Astrocyte of the cerebellum (primary cell): Measurements from ENCODE around the gene RPS18.

Experiments used
- DNase-seq: peaks from one replicate; pipeline ENCODE4 v3.0.0-alpha.2; 2011; ENCODE audit warnings: low read depth
- H3K4me3 ChIP-seq: 2 replicates; pipeline ENCODE4 v1.5.1; 2011; ENCODE audit warnings: mild to moderate bottlenecking, low read depth, low read length, moderate library complexity
- in situ Hi-C: cut with HindIII; loops from 2 replicates; pipeline ENCODE4 v1.10.0; 2017; ENCODE audit warnings: low sequenced_read_pairs
- TF ChIP-seq, protein P1 (sequence below): IDR thresholded peaks from 2 replicates; pipeline ENCODE4 v1.5.1; 2012; ENCODE audit warnings: low read length, low read depth, moderate library complexity, mild to moderate bottlenecking; ENCODE audit errors: missing control alignments

RPS18 gene

DNA sequence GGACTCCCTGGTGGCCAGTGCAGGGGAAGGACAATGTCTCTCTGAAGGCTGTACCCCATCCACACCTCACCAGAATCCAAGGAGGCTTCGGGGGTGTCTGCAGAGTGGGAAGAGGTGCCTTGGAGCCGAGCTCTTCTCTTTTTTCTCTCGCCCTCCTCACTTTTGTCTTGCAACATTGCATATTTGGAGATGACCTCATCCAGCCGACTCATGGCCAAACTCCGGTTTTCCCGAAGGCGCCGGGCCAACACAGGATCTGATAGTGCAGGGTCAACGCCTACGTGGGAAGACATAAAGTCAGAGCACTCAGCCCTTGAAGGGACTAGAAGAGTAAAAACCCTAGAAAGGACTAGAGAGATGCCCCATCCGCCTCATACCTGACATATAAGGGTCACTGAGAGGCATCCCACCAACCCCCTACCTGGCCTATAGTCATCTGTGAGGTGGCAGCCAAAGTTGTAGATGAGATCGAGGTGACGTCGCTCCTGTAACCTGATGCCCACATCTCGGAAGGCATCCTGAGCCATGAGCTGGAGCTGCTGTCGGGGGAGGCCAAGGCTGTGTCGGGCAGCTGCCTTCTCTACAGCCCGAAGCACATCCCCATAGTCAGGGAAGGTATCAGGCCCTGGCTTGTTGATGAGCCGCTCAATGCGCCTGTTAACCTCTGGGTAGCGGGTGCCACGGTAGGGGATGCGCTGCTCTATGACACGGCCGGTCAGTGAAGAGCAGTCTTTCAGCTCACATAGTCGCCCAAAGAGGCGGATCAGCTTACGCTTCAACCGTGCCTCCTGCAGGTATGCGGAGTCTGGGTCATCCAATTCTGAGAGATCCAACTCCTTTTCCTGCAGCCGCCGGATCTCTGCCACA, 48.7 kb downstream of the RPS18 start:
- TF ChIP-seq, protein P1, sequence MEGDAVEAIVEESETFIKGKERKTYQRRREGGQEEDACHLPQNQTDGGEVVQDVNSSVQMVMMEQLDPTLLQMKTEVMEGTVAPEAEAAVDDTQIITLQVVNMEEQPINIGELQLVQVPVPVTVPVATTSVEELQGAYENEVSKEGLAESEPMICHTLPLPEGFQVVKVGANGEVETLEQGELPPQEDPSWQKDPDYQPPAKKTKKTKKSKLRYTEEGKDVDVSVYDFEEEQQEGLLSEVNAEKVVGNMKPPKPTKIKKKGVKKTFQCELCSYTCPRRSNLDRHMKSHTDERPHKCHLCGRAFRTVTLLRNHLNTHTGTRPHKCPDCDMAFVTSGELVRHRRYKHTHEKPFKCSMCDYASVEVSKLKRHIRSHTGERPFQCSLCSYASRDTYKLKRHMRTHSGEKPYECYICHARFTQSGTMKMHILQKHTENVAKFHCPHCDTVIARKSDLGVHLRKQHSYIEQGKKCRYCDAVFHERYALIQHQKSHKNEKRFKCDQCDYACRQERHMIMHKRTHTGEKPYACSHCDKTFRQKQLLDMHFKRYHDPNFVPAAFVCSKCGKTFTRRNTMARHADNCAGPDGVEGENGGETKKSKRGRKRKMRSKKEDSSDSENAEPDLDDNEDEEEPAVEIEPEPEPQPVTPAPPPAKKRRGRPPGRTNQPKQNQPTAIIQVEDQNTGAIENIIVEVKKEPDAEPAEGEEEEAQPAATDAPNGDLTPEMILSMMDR, result no peak
- peak overlapping the region; percentile 2 for H3K4me3 ChIP-seq
- peak; percentile 59 for DNase-seq
- in situ Hi-C loops, result no loop called here

DNA sequence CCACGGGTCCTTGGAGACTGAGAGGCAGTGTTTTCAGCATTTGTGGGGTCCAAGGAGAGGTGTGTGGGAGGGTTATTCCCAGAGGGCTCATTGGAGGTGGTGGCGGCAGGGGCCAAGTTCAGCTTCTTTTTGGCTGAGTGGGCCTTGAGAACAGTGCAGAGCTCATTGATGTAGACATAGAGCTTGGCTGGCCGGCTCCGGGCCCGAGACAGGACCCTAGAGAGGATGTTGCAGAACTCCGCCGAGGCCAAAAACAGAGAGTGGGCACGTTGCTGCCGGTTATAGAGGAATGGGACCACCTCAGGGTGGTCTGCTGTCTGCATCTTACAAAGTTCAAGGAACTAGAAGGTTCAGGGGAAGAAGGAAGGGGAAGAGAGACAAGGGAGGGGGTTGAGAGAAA, 49.4 kb downstream of the RPS18 start:
- TF ChIP-seq, protein P1, result no peak
- DNase-seq, result no peak
- in situ Hi-C loops, result no loop called here
- peak overlapping the region; percentile 73 for H3K4me3 ChIP-seq

DNA sequence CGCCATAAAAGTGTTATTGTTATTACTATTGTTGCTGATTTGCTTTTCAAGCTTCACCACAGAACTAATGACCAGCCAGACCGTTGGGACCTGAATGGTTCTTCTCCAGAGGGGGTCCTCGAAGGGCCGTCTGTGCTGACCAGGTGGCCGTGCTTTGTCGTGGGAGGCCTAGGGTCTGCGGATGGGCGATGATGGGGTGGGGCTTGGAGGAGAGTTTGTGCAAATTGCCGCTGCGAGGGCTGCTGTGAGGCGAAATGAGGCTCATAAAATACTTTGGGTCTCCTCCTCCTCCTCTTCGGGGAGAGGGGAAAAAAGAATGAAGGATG, 51.7 kb downstream of the RPS18 start:
- in situ Hi-C loops, result no loop called here
- no peak for DNase-seq
- TF ChIP-seq, protein P1, result no peak
- peak overlapping the region; percentile 73 for H3K4me3 ChIP-seq

DNA sequence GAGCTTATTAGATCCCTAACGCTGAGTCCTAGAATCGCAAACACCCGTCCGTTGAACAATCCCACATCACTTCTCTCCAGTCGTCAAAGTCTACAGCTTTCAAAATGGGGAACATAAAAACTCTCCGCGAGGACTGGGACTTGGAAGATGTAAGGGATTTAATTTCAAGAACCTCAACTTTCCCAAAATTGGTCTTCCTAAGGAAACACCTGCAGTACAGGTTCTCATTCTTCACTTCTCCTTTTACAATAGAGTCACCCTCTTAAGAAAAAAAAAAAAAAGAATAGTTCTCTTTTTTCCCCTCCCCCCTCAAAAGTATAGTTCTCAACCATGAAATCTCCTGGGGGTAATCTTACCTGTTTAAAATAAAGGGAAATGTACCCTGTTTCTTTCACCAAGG, 52.2 kb downstream of the RPS18 start:
- TF ChIP-seq, protein P1, result no peak
- in situ Hi-C loops, result no loop called here
- no peak overlapping the region for H3K4me3 ChIP-seq
- DNase-seq, result no peak
